GM12891 (cell line): ENCODE data around the gene PAX8.

Source experiments
- DNase-seq: peaks from one replicate; pipeline ENCODE4 v3.0.0; 2011; ENCODE audit warnings: low spot score; ENCODE audit not compliant: insufficient read length
- FAIRE-seq: peaks from 2 replicates; lab custom pipeline; 2011; peaks lifted over from hg19 to GRCh38; lab: Jason Lieb, UNC
- PAX5 ChIP-seq: IDR thresholded peaks from 2 replicates; pipeline ENCODE4 v1.6.1; 2011; ENCODE audit warnings: low read length, moderate library complexity, mild to moderate bottlenecking; ENCODE audit not compliant: insufficient read depth, severe bottlenecking
- POLR2A ChIP-seq: IDR thresholded peaks from 2 replicates; pipeline ENCODE4 v1.6.1; 2011; ENCODE audit warnings: low read depth, low read length, control low read depth
- POLR2AphosphoS5 ChIP-seq: IDR thresholded peaks from 2 replicates; pipeline ENCODE4 v1.6.1; 2011; ENCODE audit warnings: low read depth, low read length, control low read depth
- POU2F2 ChIP-seq: IDR thresholded peaks from 2 replicates; pipeline ENCODE4 v1.6.1; 2011; ENCODE audit warnings: low read depth, mild to moderate bottlenecking, control low read depth, low read length, moderate library complexity
- SPI1 ChIP-seq: IDR thresholded peaks from 2 replicates; pipeline ENCODE4 v1.6.1; 2011; ENCODE audit warnings: low read depth, low read length, control low read depth
- TAF1 ChIP-seq: IDR thresholded peaks from 2 replicates; pipeline ENCODE4 v1.6.1; 2011; ENCODE audit warnings: low read depth, low read length, control low read depth

PAX8 gene

GRCh38 chr2:113257516-113258264 lies 21.0 kb downstream of the PAX8 start:
- FAIRE-seq (no peak), DNase-seq (no peak)
- TF ChIP-seq TAF1 = no peak
- TF ChIP-seq SPI1 = peak; percentile 36; the same call in 1 of the 2 replicates

DNA sequence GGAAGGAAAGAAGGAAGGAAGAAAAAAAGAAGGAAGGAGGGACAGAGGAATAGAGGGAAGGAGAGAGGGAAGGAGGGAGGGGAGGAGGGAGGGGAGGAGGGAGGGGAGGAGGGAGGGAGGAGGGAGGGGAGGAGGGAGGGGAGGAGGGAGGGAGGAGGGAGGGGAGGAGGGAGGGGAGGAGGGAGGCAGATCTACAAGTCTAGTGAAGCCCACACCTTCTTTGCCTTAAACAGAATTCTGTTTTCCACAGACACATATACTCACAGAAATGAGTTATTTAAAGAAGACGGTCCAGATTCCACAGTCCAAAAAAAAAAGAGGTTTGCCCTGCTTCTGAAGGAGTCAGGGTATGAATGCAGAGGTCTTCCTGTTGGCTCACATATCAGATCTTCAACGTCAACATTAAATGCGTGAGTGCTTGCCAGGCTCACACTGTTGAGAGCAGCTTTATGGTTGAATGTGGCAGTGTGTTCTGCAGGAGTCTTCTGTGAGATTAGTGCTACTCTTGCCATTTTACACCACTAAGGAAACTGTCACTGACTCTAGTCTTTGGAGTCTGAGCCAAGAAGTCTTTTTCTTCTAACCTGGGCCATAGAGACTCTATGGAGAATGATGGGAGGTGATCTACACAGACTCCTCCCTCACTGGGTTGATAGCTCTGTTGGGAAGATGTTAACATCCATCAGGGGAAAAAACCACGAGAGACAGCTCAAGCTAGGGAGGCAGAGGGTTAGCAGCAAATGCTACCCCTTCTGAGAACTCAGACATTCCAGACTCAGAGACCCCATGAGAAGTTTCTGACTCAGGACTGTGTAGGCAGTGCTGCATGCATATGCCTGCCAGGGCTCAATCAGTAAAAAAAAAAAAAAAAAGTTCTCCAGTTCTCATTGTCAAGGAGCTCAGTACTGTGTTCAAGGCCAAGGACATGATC lies 23.3 kb downstream of the PAX8 start:
- FAIRE-seq = no peak
- TF ChIP-seq PAX5 (no peak), POU2F2 (no peak), TAF1 (no peak), POLR2A (no peak), POLR2AphosphoS5 (no peak)

GRCh38 chr2:113253453-113253852 lies 25.3 kb downstream of the PAX8 start:
- TF ChIP-seq PAX5 (no peak), POLR2AphosphoS5 (no peak), SPI1 (no peak), POU2F2 (no peak), POLR2A (no peak), TAF1 (no peak)
- FAIRE-seq (no peak), DNase-seq (no peak)

More for the DNA sequence above, 23.3 kb downstream of the PAX8 start:
- no peak for DNase-seq

- TF ChIP-seq POU2F2 (no peak), SPI1 (no peak), TAF1 (no peak), POLR2AphosphoS5 (no peak), PAX5 (no peak), POLR2A (no peak)
- FAIRE-seq (no peak), DNase-seq (no peak)
Measured at GRCh38 chr2:113252047-113252590, 26.6 kb downstream of the PAX8 start.

DNA sequence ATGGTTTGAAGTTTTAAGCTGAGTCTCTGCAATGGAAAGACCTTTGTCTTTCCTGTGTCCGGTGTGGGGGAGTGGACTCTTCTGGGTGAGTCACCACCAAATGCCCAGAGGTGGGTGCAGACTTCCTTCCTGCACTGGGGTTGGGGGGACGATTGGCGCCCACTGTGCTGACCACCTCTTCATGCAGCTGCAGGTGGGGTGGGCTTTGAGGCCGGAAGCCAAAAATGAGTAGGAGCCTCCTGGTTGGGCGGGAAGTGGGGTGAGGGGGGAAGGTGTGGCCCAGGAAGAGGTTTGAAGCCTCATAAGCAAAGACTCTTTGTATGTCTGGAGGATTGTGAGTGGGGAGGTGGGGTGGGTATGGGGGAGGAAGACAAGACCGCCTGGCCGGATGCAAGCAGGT lies 27.6 kb downstream of the PAX8 start:
- TF ChIP-seq PAX5 = no peak
- TF ChIP-seq TAF1 = no peak
- TF ChIP-seq POU2F2 = no peak
- TF ChIP-seq POLR2AphosphoS5 = no peak
- no peak for TF ChIP-seq SPI1
- TF ChIP-seq POLR2A = no peak
- no peak for DNase-seq
- no peak for FAIRE-seq

DNA sequence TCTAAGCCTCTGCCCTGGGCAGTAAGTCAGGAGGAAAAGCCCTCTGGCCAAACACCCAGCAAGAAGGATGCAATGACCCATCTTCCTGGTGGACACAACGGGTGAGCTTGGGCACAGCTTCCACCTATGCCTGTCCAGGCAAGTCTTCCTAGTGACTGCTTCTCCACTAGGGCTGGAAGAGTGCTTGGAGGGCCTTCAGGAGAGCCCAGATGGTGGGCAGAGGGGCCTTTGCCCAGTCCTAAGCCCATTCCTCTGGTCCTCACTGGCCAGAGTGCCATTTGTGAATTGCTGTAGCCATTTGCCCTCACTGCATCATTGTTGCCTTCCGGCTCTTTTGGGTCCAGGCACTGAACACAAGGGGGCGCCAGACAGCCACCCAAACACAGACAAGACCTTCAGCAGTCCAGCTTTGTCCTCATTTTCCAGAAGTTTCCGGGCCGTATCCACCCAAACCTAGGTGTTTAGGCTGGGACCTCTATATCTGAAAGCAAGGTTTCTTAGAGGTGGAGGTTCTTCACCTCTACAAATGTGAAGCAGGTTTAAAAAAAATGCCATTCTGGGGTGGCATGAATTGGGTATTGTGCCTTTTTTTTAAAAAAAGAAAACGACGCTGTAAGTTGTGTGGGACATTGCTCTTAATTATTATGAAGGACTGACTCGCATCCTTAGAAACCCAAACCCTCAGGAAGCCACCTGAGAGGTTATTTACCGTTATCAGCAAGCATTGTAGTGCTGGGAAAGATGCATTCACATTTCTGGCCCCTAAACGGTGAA lies 29.5 kb downstream of the PAX8 start:
- DNase-seq = peak; percentile 74
- TF ChIP-seq POLR2A (no peak), SPI1 (no peak), PAX5 (no peak), TAF1 (no peak)
- peak; percentile 72 for FAIRE-seq

DNA sequence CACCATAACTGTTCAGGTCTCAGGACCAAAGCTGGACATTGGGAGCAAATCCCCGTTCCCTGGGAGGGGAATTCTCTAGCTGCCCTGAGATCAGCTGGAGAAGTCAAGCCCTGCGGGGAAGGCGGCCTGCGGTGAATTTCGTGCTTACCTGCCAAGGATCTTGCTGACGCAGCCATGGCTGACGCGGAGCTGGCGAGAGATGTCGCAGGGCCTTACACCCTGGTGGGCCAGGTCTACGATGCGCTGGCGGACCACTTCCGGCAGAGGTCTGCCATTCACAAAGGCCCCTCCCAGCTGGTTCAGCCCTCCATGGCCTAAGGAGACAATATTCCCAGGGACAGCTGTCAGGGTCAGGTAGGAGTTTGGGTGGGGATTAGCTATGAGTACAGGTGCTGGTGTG lies 32.1 kb downstream of the PAX8 start:
- no peak for FAIRE-seq
- DNase-seq = no peak
- TF ChIP-seq SPI1 (no peak), TAF1 (no peak), POLR2A (no peak), POU2F2 (no peak), PAX5 (no peak), POLR2AphosphoS5 (no peak)

- DNase-seq (no peak), FAIRE-seq (no peak)
- TF ChIP-seq PAX5 = no peak
- no peak for TF ChIP-seq POLR2A
- TF ChIP-seq POU2F2 = no peak
- TF ChIP-seq POLR2AphosphoS5 = no peak
- TF ChIP-seq SPI1 = no peak
- TF ChIP-seq TAF1 = no peak
Measured at GRCh38 chr2:113245276-113245711, 33.4 kb downstream of the PAX8 start.

- TF ChIP-seq POLR2A = no peak
- TF ChIP-seq PAX5 = no peak
- TF ChIP-seq POU2F2 = no peak
- FAIRE-seq = no peak
Measured at GRCh38 chr2:113242327-113242726, 36.4 kb downstream of the PAX8 start.

More at GRCh38 chr2:113242327-113242726, 36.4 kb downstream of the PAX8 start:
- DNase-seq = no peak
